HFFc6 (cell line): ENCODE data around the gene MAN1C1. TPM values are rescaled to one million over a fixed set of nuclear protein-coding genes. Genes with fewer than 3 reads are reported as not detected.

Experiments
- DNase-seq: peaks from one replicate; pipeline ENCODE4 v3.0.0-alpha.2; 2018
- H3K27ac Mint-ChIP-seq: 2 replicates; pipeline ENCODE4 v1.8.0; 2020; ENCODE audit warnings: mild to moderate bottlenecking, mixed read lengths
- H3K27me3 Mint-ChIP-seq: 2 replicates; pipeline ENCODE4 v1.8.0; 2021; ENCODE audit warnings: mild to moderate bottlenecking, moderate library complexity, mixed read lengths; ENCODE audit not compliant: insufficient read depth
- H3K36me3 Mint-ChIP-seq: 2 replicates; pipeline ENCODE4 v1.8.0; 2021; ENCODE audit warnings: low read depth, mixed read lengths
- H3K4me1 Mint-ChIP-seq: 2 replicates; pipeline ENCODE4 v1.8.0; 2020; ENCODE audit warnings: low read depth, mixed read lengths
- H3K4me3 Mint-ChIP-seq: 2 replicates; pipeline ENCODE4 v1.8.0; 2020; ENCODE audit warnings: mild to moderate bottlenecking, moderate library complexity, mixed read lengths
- H3K9me3 Mint-ChIP-seq: 2 replicates; pipeline ENCODE4 v1.8.0; 2020; ENCODE audit warnings: mild to moderate bottlenecking, mixed read lengths
- CTCF ChIP-seq: fragments of 200-600 bp; sonication (generic); IDR thresholded peaks from 2 replicates; pipeline ENCODE4 v1.5.0; 2021; ENCODE audit warnings: antibody characterized with exemption, mild to moderate bottlenecking
- total RNA-seq, 6 experiments: library from RNA; stranded (reverse); fragmentation: NEBNext Ultra II Directional; extraction: Animal tissue kit (Norgen Biotek cat#: 25700); gene quantifications; 2 replicates in 1 of 6; 3 replicates in 5 of 6; pipeline ENCODE4 v1.2.3, GENCODE V29; 2021

Gene MAN1C1
- total RNA-seq, 6 experiments from 2014 or later: 0.07 to 0.14 (median 0.08) TPM; not detected in 3

GRCh38 chr1:25774921-25775771 is 158.6 kb downstream of the MAN1C1 start:
- H3K27ac Mint-ChIP-seq: no peak overlapping the region
- H3K4me3 Mint-ChIP-seq: no peak overlapping the region
- peaks cover 38% of the 10 kb centered on the region for H3K27me3 Mint-ChIP-seq
- H3K36me3 Mint-ChIP-seq: no peaks in the 10 kb centered on the region
- no peak for TF ChIP-seq CTCF
- no peak for DNase-seq
- peaks cover 38% of the 10 kb centered on the region for H3K4me1 Mint-ChIP-seq
- H3K9me3 Mint-ChIP-seq: no peaks in the 10 kb centered on the region

GRCh38 chr1:25779388-25779787 is 162.8 kb downstream of the MAN1C1 start:
- DNase-seq: no peak
- Mint-ChIP-seq H3K4me1 (peaks cover 17% of the 10 kb centered on the region), H3K9me3 (no peaks in the 10 kb centered on the region), H3K36me3 (no peaks in the 10 kb centered on the region), H3K4me3 (no peak overlapping the region), H3K27me3 (peaks cover 41% of the 10 kb centered on the region), H3K27ac (no peak overlapping the region)
- no peak for TF ChIP-seq CTCF

- Mint-ChIP-seq H3K27ac (no peak overlapping the region), H3K4me3 (no peak overlapping the region), H3K4me1 (peaks cover 17% of the 10 kb centered on the region), H3K36me3 (no peaks in the 10 kb centered on the region), H3K27me3 (peaks cover 44% of the 10 kb centered on the region), H3K9me3 (no peaks in the 10 kb centered on the region)
- TF ChIP-seq CTCF: no peak
- DNase-seq: no peak
Observed at GRCh38 chr1:25779894-25780293, 163.3 kb downstream of the MAN1C1 start.

GRCh38 chr1:25780318-25781129 is 163.9 kb downstream of the MAN1C1 start:
- peaks cover 43% of the 10 kb centered on the region for H3K27me3 Mint-ChIP-seq
- H3K36me3 Mint-ChIP-seq: no peaks in the 10 kb centered on the region
- H3K4me1 Mint-ChIP-seq: peaks cover 10% of the 10 kb centered on the region
- TF ChIP-seq CTCF: no peak
- H3K4me3 Mint-ChIP-seq: no peak overlapping the region
- H3K9me3 Mint-ChIP-seq: no peaks in the 10 kb centered on the region
- DNase-seq: no peak
- no peak overlapping the region for H3K27ac Mint-ChIP-seq

- DNase-seq: no peak
- no peak for TF ChIP-seq CTCF
- peaks cover 8% of the 10 kb centered on the region for H3K4me1 Mint-ChIP-seq
- no peaks in the 10 kb centered on the region for H3K36me3 Mint-ChIP-seq
- H3K4me3 Mint-ChIP-seq: no peak overlapping the region
- H3K27me3 Mint-ChIP-seq: peaks cover 40% of the 10 kb centered on the region
- no peak overlapping the region for H3K27ac Mint-ChIP-seq
- no peaks in the 10 kb centered on the region for H3K9me3 Mint-ChIP-seq
Observed at GRCh38 chr1:25781130-25781433, 164.5 kb downstream of the MAN1C1 start.
